HG03025 (cell line): ENCODE results near the gene ARL15.
"Not testable (repeated sequence)": the region's sequence is repeated elsewhere in the genome, so short reads cannot be mapped to it uniquely, and the experiment has no call there.

Experiments used
- ATAC-seq: cut with Tn5 transposase; IDR thresholded peaks from one replicate; pipeline ENCODE4 v1.9.1; 2021; ENCODE audit warnings: mild to moderate bottlenecking, moderate library complexity; ENCODE audit not compliant: unreplicated experiment, low FRiP score

ARL15 gene

DNA sequence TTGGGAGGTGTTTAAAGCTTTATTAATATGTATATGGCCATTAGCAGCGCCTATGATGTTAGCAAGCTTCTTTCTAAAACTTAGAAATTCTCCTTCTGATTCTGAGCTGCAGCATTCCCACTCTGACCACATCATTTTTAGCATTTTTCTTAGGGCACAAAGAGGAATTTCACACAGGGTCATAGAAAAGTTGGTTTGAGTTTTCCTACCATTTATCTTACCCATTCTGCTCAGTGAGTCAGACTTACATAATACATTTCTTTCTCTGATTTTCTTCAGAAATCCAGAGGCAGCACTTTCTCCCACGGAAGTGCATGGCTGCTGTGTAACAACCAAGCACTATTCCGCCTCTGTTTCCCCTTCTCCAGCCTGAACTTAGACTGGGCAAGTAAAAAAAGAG, 246.6 kb downstream of the ARL15 start:
- no peak for ATAC-seq

DNA sequence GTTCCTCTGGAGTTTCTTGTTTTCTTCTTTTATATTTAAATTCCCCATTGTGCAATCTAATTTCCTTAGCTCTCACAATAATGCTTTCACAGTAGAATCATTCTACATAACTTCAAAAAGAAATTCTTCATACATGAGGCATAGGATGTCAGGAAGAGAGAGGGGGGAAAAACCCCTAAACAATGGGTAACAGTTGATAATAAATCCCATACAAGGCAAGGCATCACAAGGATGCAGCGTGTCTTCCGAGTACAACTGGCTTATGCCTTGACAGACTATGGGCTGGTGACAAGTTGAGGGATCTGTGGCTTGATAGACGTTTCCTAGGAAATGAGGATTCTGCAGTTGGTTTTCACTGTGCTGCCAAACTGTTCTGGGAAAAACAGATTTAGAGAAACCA, 247.4 kb downstream of the ARL15 start:
- no peak for ATAC-seq

DNA sequence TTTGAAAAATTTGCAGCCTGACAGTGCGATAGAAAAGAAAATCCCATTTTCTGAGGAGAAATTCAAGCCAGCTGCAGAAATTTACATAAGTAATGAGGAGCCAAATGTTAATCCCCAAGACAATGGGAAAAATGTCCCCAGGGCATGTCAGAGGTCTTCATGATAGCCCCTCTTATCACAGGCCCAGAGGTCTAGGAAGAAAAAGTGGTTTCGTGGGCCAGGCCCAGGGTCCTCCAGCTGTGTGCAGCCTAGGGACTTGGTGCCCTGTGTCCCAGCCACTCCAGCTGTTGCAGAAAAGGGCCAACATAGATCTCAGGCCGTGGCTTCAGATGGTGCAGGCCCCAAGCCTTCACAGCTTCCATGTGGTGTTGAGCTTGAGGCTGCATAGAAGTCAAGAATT, 249.5 kb downstream of the ARL15 start:
- ATAC-seq = not testable (repeated sequence)

DNA sequence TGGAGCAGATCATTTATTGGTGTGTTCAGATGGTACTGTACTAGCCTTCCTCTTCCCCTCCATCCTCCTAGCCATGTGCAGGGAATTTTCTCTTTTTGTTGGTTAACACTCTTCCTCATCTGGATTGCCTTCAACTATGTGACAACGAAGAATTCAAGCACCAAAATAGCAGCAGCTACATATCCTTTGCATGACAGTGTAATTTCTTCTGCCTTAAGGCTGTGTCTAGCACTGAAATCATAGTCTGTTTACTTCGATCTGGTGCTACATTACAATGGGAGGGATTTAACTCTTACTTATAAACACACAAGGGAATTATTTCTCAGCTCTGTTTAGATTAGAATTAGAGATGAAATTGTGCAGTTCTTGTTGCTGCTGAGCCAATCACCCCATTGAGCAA, 260.4 kb downstream of the ARL15 start:
- no peak for ATAC-seq

DNA sequence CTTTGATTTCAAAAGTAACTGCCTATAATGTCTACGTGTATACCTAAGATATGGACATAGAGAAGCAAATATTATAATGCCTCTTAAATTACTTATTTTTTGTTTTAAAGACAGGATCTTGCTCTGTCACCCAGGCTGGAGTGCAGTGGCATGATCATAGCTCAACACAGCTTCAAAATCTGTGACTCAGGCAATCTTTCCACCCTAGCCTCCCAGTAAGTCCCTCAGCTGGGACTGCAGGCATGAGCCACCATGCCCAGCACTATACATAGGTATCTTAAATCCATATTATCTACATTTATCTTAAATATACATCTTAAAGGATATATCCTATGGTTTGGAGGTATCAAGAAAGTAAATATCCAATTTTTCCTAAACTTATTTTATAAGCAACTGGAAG, 261.2 kb downstream of the ARL15 start:
- ATAC-seq = no peak

DNA sequence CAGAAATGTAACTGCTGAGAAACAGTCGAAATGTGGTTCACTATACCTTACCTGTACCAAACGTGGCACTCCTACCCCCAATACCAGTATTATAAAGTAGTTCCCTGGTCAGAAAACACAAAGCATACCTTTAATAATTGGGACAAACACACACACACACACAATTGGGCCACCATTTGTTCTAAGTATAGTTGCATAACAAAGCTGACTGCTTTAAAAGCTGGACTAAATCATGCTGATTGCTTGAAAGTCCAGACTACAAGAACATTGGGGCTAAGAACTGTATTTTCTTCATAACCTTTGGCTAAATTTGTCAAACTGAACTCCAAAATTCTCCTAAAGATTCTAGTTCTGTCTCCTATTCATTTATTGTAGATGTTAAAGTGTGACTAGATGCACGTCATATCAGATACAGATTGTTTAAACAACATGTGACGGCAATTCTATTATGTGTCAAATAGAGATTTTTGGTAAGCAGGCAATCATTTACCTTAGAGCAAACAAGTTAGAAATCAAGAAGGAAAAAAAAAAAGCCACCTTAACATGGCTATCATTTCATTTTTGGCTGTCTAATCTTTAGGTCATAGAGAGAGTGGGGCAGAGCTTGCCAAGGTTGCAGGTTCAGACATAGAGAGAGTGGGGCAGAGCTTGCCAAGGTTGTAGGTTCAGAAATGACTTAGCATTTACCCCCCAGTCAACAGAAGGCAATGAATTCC, 265.1 kb downstream of the ARL15 start:
- ATAC-seq = no peak

DNA sequence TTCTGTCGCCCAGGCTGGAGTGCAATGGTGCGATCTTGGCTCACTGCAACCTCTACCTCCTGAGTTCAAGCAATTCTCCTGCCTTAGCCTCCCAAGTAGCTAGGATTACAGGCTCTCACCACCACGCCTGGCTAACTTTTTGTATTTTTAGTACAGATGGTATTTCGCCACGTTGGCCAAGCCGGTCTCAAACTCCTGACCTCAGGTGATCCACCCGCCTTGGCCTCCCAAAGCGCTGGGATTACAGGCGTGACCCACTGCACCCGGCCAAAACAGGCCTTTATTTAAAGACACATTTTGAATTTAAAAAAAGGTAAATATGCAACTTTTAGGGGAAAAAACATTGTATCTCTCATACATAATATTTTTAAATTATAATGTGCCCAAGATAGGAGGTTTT, 266.1 kb downstream of the ARL15 start:
- not testable (repeated sequence) for ATAC-seq

DNA sequence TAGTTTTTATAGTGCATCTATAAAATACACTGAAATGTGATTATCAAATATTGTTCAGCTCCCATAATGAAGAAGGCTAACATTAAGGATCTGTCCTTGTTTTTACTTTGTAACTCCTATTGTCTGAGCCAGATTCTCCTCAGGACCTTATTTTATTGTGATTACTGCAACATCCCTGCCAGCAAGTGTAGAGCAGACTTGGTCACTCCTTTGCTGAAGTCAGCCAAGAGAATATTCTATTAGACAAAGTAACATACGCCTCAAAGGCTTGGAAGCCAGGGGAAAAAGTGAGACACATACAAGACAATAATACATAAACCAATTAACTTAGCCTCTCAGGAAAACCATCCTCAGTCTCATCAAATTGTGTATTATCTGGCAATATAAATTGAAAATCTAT, 269.6 kb downstream of the ARL15 start:
- ATAC-seq = no peak

DNA sequence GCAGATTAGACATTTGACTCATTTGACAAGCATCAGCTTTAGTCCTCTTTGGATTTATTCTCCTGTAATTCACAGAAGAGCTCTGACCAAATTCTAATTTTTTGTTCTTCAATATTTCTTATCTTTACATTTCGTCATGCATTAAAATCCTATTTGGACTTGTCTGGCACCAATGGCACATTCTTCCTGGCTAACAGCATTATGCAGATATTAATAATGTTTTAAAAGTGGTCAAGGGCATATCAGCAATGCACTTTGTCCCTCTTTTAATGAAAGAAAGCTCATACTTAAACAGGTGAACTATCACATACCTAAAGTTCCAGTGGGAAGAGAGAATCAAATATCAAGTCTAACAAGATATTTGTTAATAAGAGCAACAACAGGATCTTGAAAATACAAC, 270.4 kb downstream of the ARL15 start:
- ATAC-seq = no peak

DNA sequence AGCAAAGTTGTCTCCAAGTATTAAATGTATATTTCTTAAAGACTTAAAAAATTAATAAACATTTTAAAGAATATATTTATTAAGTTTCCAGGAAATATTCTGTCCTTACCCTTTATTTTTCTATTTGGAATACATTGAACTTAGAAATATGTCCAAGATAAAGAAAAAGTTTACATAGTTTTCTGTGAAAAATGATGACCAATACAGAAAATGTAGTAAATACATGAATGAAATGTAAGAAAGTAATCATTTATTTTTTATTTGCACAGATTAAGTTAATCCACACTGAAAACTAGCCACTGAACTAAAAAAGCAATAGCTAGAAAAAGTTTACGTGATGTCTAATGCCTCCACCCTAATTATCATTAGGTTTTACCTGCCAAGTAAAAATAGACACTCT, 273.2 kb downstream of the ARL15 start:
- ATAC-seq = no peak

DNA sequence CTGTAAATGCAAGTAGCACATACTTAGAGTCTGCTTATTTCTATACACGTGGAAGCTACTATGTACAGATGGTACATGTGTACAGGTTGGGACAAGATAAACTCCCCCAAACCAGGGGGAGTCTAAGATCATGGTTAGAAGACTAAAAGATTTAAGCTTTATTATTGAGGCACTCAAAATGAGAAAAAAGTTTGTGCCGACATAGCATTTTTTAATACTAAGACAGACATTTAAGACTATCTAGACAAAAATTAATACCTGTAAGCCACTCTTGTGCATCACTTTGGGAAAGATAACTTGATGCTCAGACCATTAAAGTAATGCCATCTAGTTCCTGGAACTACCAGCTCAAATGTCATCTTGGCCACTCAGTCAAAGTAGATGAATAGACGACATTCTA, 279.4 kb downstream of the ARL15 start:
- no peak for ATAC-seq

DNA sequence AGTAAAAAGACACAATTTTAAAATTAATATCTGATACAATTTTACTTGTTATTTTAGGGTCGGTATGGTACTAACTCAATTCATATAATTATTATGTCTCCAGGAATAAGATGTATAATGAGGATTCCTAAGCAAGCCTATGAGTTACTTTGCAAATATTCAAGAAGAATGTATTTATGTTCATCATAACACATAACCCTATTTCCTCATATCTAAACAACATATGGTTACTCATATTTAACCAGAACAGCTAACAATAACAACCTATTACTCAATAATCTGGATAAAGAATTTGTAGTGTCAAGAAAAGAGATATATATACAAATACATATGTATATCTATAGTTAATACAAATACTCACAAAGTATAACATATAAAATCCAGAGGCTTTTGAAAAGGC, 285.9 kb downstream of the ARL15 start:
- no peak for ATAC-seq

DNA sequence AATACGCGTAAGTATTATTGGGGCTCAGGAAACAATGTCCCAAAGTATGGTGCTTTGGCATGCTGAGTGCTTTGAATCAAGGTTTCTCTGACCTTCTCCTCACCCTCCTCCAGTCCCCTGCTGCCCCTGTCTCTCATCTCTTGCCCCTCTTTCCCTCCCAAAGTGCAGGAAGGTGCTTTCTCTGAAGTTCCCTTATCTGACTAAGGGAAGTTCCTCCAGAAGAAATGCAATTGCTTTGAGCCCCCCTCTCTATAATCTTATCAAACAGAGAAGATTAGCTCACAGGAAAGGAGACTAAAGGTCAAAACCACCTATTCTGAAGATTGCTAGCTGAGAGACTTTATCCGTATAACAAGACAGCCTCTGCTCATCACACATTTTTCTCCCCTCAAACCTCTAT, 288.1 kb downstream of the ARL15 start:
- no peak for ATAC-seq

DNA sequence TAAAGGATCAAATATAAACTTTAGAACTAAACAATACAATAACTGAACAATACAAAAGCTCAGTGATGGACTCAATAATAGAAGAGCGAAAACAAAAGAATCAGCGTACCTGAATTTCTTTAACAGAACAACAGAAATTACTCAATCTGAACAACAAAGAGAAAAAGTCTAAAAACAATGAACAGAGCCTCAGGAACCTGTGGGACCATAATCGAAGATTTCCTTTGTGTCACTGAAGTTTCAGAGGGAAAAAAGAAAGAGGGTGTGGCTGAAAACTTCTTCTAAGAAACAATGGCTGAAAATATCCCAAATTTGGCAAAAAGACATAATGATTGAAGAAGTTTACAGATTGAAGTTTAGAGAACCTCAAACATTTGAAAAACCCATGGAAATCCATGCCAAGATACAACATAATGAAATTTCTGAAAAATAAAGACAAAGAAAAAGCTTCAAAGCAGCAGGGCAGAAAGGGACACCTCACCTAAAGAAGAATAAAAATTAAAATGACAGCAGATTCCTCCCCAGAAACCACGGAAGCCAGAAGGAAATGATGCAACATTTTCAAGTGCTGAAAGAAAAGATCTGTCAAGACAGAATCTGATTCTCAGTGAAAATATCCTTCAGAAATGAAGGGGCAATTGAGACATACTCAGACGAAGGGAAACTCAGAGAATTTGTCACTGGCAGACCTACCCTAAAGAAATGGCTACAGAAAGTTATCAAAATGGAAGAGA, 288.8 kb downstream of the ARL15 start:
- no peak for ATAC-seq

DNA sequence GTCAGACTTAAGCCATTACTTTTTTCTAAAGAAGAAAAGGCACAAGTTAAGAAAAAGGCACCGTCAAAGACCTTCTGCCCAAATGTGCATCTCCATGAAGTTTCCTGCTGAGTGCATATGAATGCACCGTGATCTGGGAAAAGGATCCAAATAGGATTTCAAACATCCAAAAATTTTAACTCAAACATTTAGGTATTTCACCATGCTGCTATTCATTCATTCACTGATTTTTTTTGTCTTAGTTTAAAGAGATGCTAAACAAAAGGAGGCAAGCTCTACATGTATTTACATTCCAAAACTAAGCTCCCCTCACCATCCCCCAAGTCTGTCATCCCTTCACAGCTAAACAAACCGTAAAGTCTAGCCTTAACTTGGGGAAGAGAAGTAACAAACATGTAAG, 291.9 kb downstream of the ARL15 start:
- no peak for ATAC-seq

DNA sequence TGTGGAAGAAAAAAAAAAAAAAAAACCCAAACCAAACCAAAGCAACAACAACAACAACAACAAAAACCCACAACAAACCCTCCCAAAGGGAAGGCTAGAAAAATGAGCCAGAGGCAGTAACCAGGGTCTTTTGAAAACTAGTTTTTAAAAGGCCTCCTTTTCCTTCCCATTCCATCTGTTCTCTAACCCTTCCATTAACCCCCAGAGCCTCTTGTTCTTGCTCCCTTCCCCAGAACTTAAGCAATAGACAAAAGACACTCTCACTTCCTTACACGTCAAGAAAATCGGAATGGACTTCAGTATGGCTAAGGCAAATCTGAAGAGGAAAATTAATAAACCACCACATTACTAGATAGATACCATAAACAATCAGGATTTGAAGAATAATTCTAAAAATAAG, 292.8 kb downstream of the ARL15 start:
- no peak for ATAC-seq

DNA sequence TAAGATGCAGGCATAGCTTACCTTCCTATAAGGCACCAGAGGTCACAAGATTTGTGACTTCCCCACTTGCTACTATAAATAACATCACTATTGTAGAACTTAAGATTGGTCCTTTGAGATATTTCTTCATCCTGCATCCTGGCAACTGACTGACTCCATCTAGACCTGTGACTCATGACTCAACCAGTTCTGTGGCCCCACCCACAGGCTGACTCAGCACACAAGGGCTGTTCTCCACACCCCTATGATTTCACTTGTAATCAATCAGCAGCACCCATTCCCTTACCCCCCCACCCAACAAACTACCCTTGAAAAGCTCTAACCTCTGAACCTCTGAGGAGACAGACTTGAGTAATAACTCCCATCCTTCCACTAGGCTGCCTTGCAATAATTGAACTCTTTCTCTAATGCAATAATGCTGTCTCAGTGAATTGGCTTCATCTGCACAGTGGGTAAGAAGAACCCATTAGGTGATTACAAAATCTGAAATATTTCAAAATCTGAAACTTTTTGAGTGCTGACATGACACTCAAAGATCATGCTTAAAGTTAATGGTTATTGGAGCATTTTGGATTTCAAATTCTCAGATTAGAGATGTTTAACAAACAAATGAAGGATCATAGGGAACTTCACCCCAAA, 296.7 kb downstream of the ARL15 start:
- no peak for ATAC-seq

DNA sequence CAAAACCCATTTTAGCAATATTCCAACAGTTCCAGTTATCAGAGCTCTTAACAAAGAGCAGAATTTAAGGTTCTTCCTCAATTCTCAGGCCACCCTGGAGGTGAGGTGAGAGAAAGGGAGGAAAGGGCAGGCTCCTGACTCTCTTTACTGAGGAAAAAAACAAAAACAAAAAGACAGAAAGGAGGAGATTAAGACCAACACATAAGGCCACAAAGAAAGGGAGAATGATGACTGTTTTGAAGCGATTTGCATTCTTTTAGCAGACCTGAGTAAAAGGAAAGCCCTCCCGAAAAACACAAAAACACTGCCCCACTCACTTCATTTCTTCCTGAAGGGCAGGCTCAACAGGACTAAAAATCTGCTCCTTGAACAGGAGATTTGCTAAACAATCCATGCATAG, 300.5 kb downstream of the ARL15 start:
- ATAC-seq = no peak

DNA sequence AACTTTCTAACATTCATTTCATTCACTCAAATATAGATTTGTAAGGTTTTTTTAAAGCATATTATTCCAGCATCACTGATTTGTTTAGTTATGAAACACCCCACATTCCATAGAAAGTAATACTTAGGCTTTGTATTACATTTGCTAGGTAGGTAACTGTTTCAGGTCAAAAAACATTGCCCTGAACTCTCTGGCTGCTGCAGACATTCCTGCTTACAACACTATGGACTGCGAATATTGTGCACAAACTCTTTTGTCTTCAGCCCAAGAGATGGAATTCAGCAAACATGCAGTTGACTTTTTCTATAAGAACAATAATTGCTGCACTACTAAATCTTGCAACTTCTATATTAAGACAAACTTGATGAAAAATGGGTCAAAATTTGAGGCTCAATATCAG, 301.0 kb downstream of the ARL15 start:
- no peak for ATAC-seq

DNA sequence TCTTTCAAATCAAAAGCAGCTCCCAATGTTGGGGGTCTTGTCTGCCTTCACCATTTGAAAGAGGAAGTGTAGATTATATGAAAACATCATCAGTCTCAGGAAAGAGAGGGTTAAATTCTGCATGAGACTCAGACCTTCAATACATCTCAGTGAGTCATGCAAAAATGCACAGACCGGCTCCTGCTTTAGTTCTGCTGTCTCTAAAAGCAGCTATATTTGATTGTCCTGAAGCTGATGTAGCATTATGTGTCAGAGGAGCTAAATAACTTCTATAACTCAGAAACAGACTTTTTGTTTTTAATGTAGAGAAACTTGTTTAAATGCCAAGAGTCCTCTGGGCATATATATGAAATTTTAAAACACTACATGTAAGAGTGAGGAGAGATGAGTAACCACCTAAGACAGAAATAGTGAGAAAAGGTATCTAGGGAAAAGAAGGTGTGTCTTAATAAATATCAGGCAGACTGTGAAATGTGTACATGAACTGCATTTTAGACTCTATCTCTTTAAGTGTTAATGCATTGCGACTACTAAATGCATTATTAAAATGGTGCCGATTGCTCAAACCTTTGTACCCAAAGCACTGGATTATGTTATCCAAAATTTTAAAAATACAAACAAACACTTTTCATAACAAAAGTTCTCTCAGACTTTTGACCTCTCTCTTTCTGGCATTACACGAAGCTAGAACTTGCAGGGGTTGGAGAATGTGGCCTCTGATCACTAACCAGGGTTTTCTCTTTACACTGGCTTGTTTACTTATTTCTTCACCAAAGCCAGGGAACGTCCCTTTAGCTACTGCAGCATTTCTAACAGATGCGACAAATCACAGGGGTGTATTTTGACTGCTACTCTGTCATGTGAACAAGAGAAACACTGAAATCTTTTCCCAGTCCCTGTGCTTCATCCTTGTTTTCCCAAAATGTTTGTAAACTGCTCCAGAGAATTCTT, 302.3 kb downstream of the ARL15 start:
- ATAC-seq = no peak

DNA sequence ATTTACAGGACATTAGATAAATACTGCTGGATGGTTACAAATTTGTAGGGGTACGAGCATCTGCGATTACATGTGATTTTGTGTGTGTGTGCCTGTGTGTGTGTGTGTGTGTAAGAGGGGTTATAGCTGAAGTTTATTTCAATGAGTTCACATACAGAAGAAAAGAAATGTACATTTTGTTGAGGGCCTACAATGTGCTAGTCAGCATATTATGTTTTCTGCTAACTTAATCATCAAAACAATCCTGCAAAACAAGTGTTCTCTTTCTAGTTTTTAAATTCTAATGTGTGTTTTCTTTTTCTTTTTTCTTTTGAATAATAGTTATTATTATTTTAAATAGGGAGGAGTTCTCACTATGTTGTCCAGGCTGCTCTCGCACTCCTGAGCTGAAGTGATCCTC, 305.7 kb downstream of the ARL15 start:
- ATAC-seq = no peak
